GM12873 (cell line): Measurements from ENCODE around the gene ANKRD60.

Experiments used
- TF ChIP-seq, protein P1 (sequence below): IDR thresholded peaks from 2 replicates; pipeline ENCODE4 v1.5.1; 2012; ENCODE audit warnings: low read depth, mild to moderate bottlenecking, moderate library complexity, low read length, control low read depth; ENCODE audit not compliant: insufficient read depth; ENCODE audit errors: missing control alignments

ANKRD60 gene

DNA sequence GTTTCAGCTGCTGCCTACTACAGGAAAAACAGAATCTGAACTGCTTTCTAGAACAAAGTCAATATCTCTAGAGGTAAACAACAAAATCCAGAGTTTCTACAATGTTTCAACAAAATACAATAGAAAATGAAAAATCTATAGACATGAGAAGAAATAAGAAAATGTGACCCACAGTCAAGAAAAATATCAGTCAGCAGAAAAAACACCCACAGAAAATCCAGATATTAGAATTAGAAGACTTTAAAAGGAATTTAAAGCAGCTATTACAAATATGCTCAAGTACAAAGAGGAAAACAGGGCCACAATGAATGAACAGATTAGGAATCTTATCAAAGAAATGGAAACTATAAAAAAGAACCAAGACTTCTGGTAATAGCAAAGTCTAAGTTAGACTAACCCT is 26.4 kb upstream of the ANKRD60 start:
- TF ChIP-seq, protein P1, sequence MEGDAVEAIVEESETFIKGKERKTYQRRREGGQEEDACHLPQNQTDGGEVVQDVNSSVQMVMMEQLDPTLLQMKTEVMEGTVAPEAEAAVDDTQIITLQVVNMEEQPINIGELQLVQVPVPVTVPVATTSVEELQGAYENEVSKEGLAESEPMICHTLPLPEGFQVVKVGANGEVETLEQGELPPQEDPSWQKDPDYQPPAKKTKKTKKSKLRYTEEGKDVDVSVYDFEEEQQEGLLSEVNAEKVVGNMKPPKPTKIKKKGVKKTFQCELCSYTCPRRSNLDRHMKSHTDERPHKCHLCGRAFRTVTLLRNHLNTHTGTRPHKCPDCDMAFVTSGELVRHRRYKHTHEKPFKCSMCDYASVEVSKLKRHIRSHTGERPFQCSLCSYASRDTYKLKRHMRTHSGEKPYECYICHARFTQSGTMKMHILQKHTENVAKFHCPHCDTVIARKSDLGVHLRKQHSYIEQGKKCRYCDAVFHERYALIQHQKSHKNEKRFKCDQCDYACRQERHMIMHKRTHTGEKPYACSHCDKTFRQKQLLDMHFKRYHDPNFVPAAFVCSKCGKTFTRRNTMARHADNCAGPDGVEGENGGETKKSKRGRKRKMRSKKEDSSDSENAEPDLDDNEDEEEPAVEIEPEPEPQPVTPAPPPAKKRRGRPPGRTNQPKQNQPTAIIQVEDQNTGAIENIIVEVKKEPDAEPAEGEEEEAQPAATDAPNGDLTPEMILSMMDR: no peak

DNA sequence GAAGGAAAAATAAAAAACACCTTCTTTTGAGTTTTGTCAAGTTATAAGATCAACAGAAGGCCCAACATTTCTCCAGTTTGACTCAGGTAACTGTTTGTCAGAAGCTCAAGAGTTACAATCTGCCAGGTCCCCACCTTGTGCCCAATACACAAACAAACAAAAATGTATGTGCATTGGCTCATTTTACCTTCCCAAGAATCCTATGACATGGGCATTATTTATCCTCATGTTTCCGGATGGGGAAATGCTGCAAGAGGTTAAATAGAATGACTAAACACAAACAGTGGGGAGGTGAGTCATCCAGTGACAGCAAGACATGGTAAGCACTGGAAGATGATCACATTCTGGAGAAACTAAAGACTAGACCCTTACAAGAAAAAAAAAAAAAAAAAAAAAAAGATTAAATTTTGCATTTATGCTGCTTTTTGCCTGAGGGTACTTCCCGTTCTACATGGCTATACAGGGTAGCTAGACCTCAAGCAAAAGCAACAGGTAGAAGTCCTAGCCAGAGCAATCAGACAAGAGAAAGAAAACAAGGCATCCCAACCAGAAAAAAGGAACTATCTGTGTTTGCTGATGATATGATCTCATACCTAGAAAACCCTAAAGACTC is 23.6 kb upstream of the ANKRD60 start:
- TF ChIP-seq, protein P1: no peak

DNA sequence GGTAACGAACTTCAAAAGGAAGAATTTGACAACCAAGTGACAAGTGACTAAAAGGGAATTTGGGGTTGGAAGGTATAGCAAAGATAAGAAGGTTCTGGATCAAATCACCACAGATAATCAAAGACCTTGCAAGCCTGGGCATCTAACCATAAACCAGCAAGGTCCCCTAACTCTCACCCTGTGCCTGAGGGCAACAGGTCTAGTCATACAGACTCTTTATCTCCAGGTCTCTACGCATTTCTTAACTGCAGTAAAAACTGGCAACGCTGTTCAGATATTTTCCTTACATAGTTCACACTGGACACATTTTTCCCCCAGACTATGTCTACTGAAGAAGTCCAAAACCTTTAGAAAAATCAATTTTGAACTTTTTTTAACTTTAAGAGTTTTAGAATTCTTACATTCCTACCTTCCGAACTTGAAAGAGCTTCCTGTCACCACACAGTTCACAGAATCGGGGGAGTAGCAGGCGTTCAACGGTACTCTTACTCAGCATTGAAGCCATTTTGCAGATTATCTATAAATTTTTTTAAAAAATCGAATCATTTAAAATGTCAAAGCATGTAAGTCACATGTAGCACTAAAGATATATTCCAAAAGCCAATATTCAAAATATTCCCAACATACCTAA is 23.0 kb upstream of the ANKRD60 start:
- TF ChIP-seq, protein P1: no peak

DNA sequence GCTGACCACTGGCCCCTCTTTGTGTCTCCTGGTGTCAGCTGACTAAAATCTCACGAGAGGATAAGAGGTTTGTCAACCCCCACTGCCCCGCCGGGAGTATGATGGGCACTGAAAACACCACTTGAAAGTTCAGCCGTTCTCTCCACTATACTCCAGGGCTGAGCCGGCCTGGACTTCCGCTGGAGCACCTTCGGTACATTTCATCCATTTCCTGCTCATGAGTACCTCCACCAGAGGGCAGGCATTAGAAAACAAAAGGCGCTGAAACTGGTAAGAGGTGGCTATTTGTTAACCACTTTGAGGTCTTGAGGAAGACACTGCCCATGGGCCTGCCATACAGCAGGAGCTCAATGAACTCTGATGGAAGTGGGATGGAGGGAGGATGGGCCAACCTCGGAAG is 17.9 kb upstream of the ANKRD60 start:
- TF ChIP-seq, protein P1: peak; percentile 14

DNA sequence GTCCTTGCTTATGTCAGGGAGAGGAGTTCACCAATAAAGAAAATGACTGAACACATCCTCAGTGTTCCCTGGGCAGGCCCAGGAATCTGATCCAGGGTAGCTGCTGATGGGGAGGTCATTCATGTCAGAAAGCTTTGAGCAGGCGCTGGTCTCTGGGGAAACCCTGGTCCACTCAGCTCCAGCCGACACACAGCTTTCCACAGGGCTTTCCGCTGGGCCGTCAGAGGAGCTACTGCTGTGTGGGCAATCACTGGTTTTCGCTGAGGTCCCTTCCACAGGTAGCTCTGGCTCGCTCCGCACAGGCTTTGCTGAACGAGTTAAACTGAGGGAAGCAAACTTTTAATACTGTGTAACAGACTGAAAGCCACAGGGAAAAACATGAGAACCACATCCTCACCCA is 17.5 kb upstream of the ANKRD60 start:
- TF ChIP-seq, protein P1: no peak

DNA sequence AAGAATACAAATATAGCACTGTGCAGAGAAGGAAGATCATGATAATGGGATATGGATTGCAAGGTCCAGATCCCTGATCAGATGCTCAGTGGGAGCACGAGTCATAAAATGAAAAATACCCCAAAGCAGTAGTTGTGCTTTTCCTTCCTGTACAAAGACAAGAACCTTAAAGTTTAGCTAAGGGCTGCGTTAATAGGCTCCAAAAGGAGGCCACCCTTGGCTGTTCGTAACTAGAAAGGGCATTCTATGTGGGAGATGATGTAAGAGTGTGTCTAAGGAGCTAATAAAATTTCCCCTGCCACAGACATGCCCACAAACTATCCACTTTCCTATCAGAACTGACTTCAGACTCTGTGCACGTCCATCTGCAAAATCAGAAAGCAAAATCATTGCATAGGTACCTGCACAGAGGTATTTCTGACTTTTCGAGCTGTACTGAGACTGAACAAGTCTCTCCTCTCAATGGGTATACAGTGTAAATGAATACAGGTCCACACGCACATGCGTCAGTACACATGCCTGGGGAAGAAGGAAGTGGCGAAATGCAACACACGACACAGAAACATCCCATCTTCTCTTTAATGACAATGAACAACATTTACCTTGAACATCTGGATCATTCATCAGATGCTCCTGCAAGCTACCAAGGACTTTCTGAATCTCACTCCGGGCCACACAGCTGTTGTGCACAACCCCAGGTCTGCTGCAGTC is 16.9 kb upstream of the ANKRD60 start:
- TF ChIP-seq, protein P1: no peak

DNA sequence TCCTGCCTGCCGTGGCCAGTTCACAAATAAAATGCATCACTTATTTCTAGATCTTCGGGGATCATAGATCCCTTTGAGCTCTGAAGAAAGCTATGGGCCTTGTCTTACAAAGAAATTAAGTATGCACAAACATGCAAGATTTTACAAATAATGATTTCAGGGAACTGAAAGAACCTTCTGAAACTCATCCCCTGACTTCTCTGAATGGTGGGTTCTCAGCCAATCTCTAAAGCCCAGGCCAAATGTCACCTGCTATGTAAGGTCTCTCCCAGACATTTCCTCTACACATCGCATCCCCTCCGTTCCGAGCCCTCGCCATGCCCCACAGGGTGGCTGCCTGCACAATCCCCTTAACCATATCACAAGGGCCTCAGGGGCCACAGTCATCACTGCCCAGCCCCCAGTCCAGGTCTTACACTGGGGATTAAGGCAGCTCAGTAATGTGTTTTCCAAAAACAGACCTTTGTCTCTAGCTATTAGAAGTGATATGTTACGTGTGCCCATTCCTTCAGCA is 16.1 kb upstream of the ANKRD60 start:
- TF ChIP-seq, protein P1: no peak
